ENCODE results near the gene RPL14.

DNA sequence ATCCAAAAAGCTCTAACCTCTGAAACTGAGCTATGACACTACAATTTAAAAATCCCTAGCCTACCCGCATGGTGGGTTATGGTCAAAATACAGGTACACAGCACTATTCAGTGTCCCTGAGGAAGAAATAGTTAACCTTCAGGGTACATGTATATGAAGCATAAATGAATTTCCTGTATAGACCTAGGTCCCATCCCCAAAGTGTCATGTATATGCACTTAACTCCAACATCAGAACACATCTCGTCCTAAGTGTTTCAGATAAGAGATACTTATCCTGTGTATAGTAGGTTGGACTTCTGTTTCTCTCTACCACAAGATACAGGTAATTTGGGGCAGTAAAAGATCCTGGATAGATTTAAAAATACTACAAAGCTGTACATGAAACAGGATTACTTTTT lies 6.4 kb downstream of the RPL14 start:
- TF ChIP-seq, protein P1, sequence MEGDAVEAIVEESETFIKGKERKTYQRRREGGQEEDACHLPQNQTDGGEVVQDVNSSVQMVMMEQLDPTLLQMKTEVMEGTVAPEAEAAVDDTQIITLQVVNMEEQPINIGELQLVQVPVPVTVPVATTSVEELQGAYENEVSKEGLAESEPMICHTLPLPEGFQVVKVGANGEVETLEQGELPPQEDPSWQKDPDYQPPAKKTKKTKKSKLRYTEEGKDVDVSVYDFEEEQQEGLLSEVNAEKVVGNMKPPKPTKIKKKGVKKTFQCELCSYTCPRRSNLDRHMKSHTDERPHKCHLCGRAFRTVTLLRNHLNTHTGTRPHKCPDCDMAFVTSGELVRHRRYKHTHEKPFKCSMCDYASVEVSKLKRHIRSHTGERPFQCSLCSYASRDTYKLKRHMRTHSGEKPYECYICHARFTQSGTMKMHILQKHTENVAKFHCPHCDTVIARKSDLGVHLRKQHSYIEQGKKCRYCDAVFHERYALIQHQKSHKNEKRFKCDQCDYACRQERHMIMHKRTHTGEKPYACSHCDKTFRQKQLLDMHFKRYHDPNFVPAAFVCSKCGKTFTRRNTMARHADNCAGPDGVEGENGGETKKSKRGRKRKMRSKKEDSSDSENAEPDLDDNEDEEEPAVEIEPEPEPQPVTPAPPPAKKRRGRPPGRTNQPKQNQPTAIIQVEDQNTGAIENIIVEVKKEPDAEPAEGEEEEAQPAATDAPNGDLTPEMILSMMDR (IDR thresholded peaks at IDR 0.05; ENCODE audit: insufficient read depth, low read length, poor library complexity, severe bottlenecking) = no peak
- TF ChIP-seq EZH2phosphoT487 (conservative IDR thresholded peaks at IDR 0.05; ENCODE audit: low read length) = no peak
